A673 (cell line): ENCODE data around the gene PROSER2.

Source experiments
- EZH2 ChIP-seq: fragments of 200-600 bp; sonication (generic); IDR thresholded peaks from 2 replicates; pipeline ENCODE4 v1.6.1; 2017; ENCODE audit warnings: borderline replicate concordance, low read depth, mild to moderate bottlenecking, mixed read lengths, antibody characterized with exemption, low read length; ENCODE audit not compliant: poor library complexity, severe bottlenecking
- TF ChIP-seq, protein P1 (sequence below): fragments of 300-800, 200-600 bp; sonication (generic); conservative IDR thresholded peaks from 2 replicates; pipeline ENCODE4 v1.5.1; 2017; ENCODE audit warnings: low read depth, mild to moderate bottlenecking, antibody characterized with exemption, low read length, moderate library complexity, mixed read lengths

DNA sequence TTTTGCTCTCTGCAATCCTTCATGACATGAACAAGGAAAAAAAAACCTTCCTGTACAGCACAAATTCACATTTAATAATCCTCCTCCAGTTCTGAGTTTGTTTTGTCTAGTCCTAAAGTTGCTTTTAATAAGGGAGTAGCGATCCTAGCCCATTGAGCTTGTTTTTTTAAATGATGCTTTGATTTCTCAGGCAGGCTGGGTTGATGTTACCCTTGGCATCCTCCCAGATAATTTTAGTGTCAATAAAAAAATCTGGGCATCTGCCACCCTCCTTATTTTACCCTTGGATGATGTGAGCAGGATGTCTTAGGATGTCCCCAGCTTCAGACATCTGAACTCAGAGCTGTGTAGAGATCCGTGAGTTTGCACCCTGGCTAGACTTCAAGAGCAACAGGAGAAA, 33.9 kb upstream of the PROSER2 start:
- TF ChIP-seq EZH2, result no peak
- TF ChIP-seq, protein P1, sequence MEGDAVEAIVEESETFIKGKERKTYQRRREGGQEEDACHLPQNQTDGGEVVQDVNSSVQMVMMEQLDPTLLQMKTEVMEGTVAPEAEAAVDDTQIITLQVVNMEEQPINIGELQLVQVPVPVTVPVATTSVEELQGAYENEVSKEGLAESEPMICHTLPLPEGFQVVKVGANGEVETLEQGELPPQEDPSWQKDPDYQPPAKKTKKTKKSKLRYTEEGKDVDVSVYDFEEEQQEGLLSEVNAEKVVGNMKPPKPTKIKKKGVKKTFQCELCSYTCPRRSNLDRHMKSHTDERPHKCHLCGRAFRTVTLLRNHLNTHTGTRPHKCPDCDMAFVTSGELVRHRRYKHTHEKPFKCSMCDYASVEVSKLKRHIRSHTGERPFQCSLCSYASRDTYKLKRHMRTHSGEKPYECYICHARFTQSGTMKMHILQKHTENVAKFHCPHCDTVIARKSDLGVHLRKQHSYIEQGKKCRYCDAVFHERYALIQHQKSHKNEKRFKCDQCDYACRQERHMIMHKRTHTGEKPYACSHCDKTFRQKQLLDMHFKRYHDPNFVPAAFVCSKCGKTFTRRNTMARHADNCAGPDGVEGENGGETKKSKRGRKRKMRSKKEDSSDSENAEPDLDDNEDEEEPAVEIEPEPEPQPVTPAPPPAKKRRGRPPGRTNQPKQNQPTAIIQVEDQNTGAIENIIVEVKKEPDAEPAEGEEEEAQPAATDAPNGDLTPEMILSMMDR, result no peak
